Osteoblast (primary cell): ENCODE results near the gene SLC22A2. TPM values are rescaled to one million over a fixed set of nuclear protein-coding genes. Genes with fewer than 3 reads are reported as not detected.

ENCODE experiments used
- DNase-seq: peaks from one replicate; pipeline ENCODE4 v3.0.0; 2011; ENCODE audit warnings: low spot score, mixed read lengths; ENCODE audit not compliant: insufficient read length; ENCODE audit errors: missing footprints
- H2AFZ ChIP-seq: 2 replicates; pipeline ENCODE4 v1.6.0; 2011; ENCODE audit warnings: mild to moderate bottlenecking, low read length
- H3K27ac ChIP-seq: 2 replicates; pipeline ENCODE4 v1.5.1; 2011; ENCODE audit warnings: mild to moderate bottlenecking, low read depth, low read length, moderate library complexity
- H3K27me3 ChIP-seq: 2 replicates; pipeline ENCODE4 v1.6.0; 2012; ENCODE audit warnings: mild to moderate bottlenecking, control low read depth, inconsistent platforms, low read length, moderate library complexity; ENCODE audit not compliant: insufficient read depth
- H3K36me3 ChIP-seq: 2 replicates; pipeline ENCODE4 v1.5.1; 2011; ENCODE audit warnings: mild to moderate bottlenecking, low read length, control low read depth, moderate library complexity; ENCODE audit not compliant: insufficient read depth
- H3K4me1 ChIP-seq: 2 replicates; pipeline ENCODE4 v1.5.1; 2011; ENCODE audit warnings: mild to moderate bottlenecking, low read length, control low read depth, moderate library complexity; ENCODE audit not compliant: insufficient read depth
- H3K4me2 ChIP-seq: 2 replicates; pipeline ENCODE4 v1.6.0; 2011; ENCODE audit warnings: mild to moderate bottlenecking, low read length; ENCODE audit not compliant: insufficient read depth
- H3K4me3 ChIP-seq: fragments of 200-600 bp; sonication (generic); 3 replicates; pipeline ENCODE4 v1.5.1; 2012; ENCODE audit warnings: mild to moderate bottlenecking, low read length, inconsistent platforms; ENCODE audit not compliant: insufficient read depth
- H3K79me2 ChIP-seq: 2 replicates; pipeline ENCODE4 v1.6.0; 2012; ENCODE audit warnings: mild to moderate bottlenecking, low read length, control low read depth, inconsistent platforms; ENCODE audit not compliant: insufficient read depth
- H3K9me3 ChIP-seq: 2 replicates; pipeline ENCODE4 v1.5.1; 2011; ENCODE audit warnings: low read depth, low read length, control low read depth
- H4K20me1 ChIP-seq: 2 replicates; pipeline ENCODE4 v1.6.0; 2012; ENCODE audit warnings: mild to moderate bottlenecking, low read length, control low read depth; ENCODE audit not compliant: insufficient read depth
- CTCF ChIP-seq: IDR thresholded peaks from 2 replicates; pipeline ENCODE4 v1.5.1; 2011; ENCODE audit warnings: mild to moderate bottlenecking, low read depth, low read length, moderate library complexity; ENCODE audit errors: extremely low read depth
- total RNA-seq: library from RNA; depleted of rRNA; stranded (reverse); fragments of >200 nt; gene quantifications from 2 replicates; pipeline ENCODE4 v1.2.3, GENCODE V29; 2012

Gene SLC22A2
- total RNA-seq, 1 donor: under 0.01 TPM

- H4K20me1 ChIP-seq: no peaks in the 10 kb centered on the region
- no peak overlapping the region for H3K4me3 ChIP-seq
- TF ChIP-seq CTCF: no peak
- no peak overlapping the region for H2AFZ ChIP-seq
- H3K27me3 ChIP-seq: no peaks in the 10 kb centered on the region
- no peaks in the 10 kb centered on the region for H3K79me2 ChIP-seq
- no peaks in the 10 kb centered on the region for H3K36me3 ChIP-seq
- no peak overlapping the region for H3K27ac ChIP-seq
- no peak for DNase-seq
- H3K4me1 ChIP-seq: peaks cover 8% of the 10 kb centered on the region
- H3K4me2 ChIP-seq: no peak overlapping the region
- H3K9me3 ChIP-seq: no peaks in the 10 kb centered on the region
Observed at GRCh38 chr6:160174681-160175080, 83.9 kb downstream of the SLC22A2 start.

GRCh38 chr6:160173806-160174527, 84.7 kb downstream of the SLC22A2 start:
- H2AFZ ChIP-seq: no peak overlapping the region
- no peak overlapping the region for H3K4me2 ChIP-seq
- no peaks in the 10 kb centered on the region for H3K27me3 ChIP-seq
- H4K20me1 ChIP-seq: no peaks in the 10 kb centered on the region
- no peak for DNase-seq
- no peak for TF ChIP-seq CTCF
- peaks cover 8% of the 10 kb centered on the region for H3K4me1 ChIP-seq
- no peaks in the 10 kb centered on the region for H3K79me2 ChIP-seq
- H3K9me3 ChIP-seq: no peaks in the 10 kb centered on the region
- no peak overlapping the region for H3K4me3 ChIP-seq
- no peak overlapping the region for H3K27ac ChIP-seq
- H3K36me3 ChIP-seq: no peaks in the 10 kb centered on the region

DNA sequence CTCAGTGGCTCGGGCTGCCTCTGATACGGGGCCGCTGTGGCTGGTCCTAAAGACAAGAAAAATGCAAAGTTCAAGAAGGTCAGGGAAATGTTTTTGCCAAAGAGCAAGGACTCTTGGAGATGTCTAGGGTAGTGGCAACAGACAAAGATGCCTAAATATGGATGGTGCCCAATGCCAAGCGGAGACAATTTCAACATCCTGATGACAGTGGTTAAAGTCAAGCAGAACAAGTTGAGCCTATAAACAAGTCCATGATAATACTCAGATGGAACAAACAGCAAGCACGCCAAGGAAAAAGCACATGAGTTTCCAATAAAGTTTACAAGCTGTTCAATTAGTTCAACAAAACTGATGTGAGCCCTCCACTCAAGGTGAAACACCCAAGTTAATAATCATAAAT, 85.9 kb downstream of the SLC22A2 start:
- H2AFZ ChIP-seq: no peak overlapping the region
- no peak overlapping the region for H3K4me2 ChIP-seq
- no peaks in the 10 kb centered on the region for H4K20me1 ChIP-seq
- no peak for DNase-seq
- TF ChIP-seq CTCF: no peak
- no peaks in the 10 kb centered on the region for H3K79me2 ChIP-seq
- no peaks in the 10 kb centered on the region for H3K27me3 ChIP-seq
- H3K36me3 ChIP-seq: no peaks in the 10 kb centered on the region
- no peak overlapping the region for H3K4me3 ChIP-seq
- no peaks in the 10 kb centered on the region for H3K9me3 ChIP-seq
- peaks cover 2% of the 10 kb centered on the region for H3K4me1 ChIP-seq
- H3K27ac ChIP-seq: no peak overlapping the region

- no peaks in the 10 kb centered on the region for H3K27me3 ChIP-seq
- H3K4me3 ChIP-seq: no peak overlapping the region
- no peak for DNase-seq
- peaks cover 2% of the 10 kb centered on the region for H3K4me1 ChIP-seq
- H4K20me1 ChIP-seq: no peaks in the 10 kb centered on the region
- no peaks in the 10 kb centered on the region for H3K79me2 ChIP-seq
- peak overlapping the region; percentile 63 for H2AFZ ChIP-seq
- H3K4me2 ChIP-seq: no peak overlapping the region
- no peak for TF ChIP-seq CTCF
- H3K27ac ChIP-seq: no peak overlapping the region
- no peaks in the 10 kb centered on the region for H3K36me3 ChIP-seq
- no peaks in the 10 kb centered on the region for H3K9me3 ChIP-seq
Observed at GRCh38 chr6:160170018-160170680, 88.5 kb downstream of the SLC22A2 start.
